GM10847 (cell line): ENCODE results near the gene OR5K2.

ENCODE experiments used
- POLR2A ChIP-seq: IDR thresholded peaks from 2 replicates; pipeline ENCODE4 v1.6.1; 2011; ENCODE audit not compliant: insufficient read length; ENCODE audit errors: extremely low read depth

OR5K2 gene

GRCh38 chr3:98497381-98497780 lies at the start of gene OR5K2:
TSS of gene OR5K2 (plus strand) at chr3:98497681. CDS start at chr3:98497681, 0 bp downstream.
- no peak for TF ChIP-seq POLR2A

- TF ChIP-seq POLR2A: no peak
Measured at GRCh38 chr3:98449606-98450193, 47.8 kb upstream of the OR5K2 start.

- TF ChIP-seq POLR2A: no peak
Measured at GRCh38 chr3:98450372-98450771, 47.1 kb upstream of the OR5K2 start.

- no peak for TF ChIP-seq POLR2A
Measured at GRCh38 chr3:98453827-98454226, 43.7 kb upstream of the OR5K2 start.

- TF ChIP-seq POLR2A: no peak
Measured at GRCh38 chr3:98454929-98455328, 42.6 kb upstream of the OR5K2 start.

- TF ChIP-seq POLR2A: no peak
Measured at GRCh38 chr3:98457543-98457942, 39.9 kb upstream of the OR5K2 start.

GRCh38 chr3:98460220-98460619 lies 37.3 kb upstream of the OR5K2 start:
- no peak for TF ChIP-seq POLR2A

- no peak for TF ChIP-seq POLR2A
Measured at GRCh38 chr3:98462901-98463300, 34.6 kb upstream of the OR5K2 start, which contains the start of gene OR5K1. TSS of gene OR5K1 (plus strand) at chr3:98463201. CDS start at chr3:98469577, 6,376 bp downstream.

- no peak for TF ChIP-seq POLR2A
Measured at GRCh38 chr3:98482717-98483482, 14.6 kb upstream of the OR5K2 start.

GRCh38 chr3:98483626-98484025 lies 13.9 kb upstream of the OR5K2 start:
- TF ChIP-seq POLR2A: no peak

- TF ChIP-seq POLR2A: no peak
Measured at GRCh38 chr3:98500019-98500418, 2.5 kb downstream of the OR5K2 start.

GRCh38 chr3:98501270-98501669 lies 3.8 kb downstream of the OR5K2 start:
- no peak for TF ChIP-seq POLR2A

GRCh38 chr3:98501863-98502576 lies 4.5 kb downstream of the OR5K2 start:
- TF ChIP-seq POLR2A: no peak

- no peak for TF ChIP-seq POLR2A
Measured at GRCh38 chr3:98504539-98504938, 7.1 kb downstream of the OR5K2 start.

GRCh38 chr3:98508582-98508981 lies 11.1 kb downstream of the OR5K2 start:
- no peak for TF ChIP-seq POLR2A

GRCh38 chr3:98512576-98512975 lies 15.1 kb downstream of the OR5K2 start:
- TF ChIP-seq POLR2A: no peak
